ENCODE results near the gene CAMK1D.
"Not testable (repeated sequence)": the region's sequence is repeated elsewhere in the genome, so short reads cannot be mapped to it uniquely, and the experiment has no call there.

The CAMK1D gene

DNA sequence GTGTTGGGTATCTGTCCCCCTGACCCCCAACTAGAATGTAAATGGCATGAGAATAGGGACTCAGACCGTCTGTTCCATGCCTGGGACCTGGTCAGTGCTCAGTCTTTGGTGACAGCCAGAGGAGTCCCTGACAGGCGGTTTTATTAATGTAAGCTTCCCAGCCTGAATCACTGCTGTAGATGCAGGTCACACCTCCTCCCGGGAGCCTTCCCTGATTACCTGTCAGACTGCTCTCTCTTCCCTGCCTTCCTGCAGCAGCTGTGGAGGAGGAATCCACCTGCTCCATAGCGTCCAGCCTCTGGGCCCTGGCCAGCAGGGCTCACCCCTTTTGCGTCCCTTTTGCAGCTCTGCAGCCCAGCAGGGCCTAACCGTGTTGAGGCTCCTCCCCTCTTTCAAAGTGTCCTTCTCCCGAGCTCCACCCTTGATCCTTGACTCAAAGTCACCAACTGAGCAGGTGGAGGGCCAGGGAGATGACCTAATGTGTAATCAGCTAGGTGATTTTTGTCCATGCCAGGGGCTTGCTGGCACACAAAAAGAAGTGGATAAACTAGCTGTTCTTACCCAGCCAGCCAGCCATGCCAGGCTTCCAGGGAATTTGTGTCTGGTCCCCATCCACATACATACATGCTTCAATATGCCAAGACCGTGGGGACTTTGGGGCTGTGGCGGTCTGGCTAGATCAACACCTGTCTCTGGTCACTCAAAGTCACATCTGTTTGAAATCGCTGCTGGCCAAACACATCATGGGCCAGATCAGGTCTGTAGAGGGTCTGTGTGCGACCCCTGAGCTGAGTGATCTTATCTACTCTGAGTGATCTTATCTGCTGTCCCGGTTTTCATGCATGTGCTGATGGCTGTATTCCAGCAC lies 457.1 kb downstream of the CAMK1D start:
- no peaks in the 10 kb centered on the region for H3K9me3 ChIP-seq
- DNase-seq = no peak
- H3K4me1 ChIP-seq = peaks cover 0 to 7% (median 0%) of the 10 kb centered on the region in 4 donors
- H3K4me3 ChIP-seq = no peak overlapping the region
- no peaks in the 10 kb centered on the region for H3K27me3 ChIP-seq
- intact Hi-C loops (cut with DNase I; ENCODE audit: low total_unique reads) = no loop called here
- no peak overlapping the region for H3K27ac ChIP-seq
- no peaks in the 10 kb centered on the region for H3K36me3 ChIP-seq
- TF ChIP-seq, protein P1, sequence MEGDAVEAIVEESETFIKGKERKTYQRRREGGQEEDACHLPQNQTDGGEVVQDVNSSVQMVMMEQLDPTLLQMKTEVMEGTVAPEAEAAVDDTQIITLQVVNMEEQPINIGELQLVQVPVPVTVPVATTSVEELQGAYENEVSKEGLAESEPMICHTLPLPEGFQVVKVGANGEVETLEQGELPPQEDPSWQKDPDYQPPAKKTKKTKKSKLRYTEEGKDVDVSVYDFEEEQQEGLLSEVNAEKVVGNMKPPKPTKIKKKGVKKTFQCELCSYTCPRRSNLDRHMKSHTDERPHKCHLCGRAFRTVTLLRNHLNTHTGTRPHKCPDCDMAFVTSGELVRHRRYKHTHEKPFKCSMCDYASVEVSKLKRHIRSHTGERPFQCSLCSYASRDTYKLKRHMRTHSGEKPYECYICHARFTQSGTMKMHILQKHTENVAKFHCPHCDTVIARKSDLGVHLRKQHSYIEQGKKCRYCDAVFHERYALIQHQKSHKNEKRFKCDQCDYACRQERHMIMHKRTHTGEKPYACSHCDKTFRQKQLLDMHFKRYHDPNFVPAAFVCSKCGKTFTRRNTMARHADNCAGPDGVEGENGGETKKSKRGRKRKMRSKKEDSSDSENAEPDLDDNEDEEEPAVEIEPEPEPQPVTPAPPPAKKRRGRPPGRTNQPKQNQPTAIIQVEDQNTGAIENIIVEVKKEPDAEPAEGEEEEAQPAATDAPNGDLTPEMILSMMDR (IDR thresholded peaks at IDR 0.05) = no peak

DNA sequence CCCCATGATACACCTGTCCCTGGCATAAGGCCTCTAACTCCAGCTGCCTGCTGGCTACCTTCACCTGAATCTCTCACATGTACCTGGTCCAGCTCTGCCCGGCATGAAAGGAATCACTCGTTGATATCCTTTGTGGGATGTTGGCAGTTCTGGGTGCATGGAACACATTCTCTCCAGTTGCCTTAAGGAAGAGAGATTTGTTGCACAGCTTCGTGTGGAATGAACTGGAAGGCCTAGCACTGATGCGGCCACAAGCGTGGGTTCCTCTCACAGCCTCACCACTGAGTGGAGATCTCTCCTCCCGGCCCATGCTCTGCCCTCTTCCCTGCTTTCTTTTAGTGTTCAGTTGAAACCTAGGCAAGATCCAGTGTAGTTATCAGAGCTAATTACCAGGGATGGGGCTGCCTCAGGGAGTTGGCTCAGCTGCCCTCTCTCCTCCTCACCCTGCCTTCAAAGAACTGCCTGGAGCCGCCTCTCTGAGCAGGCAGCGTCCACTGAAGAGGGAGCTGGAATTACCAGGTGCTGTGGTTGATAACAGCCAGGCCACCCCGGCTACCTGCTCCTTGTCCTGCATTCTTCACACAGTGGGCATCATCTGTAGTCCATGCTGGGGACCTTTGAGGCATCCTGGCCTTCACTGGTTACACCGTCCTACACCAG lies 457.9 kb downstream of the CAMK1D start:
- DNase-seq = no peak
- intact Hi-C loops (cut with DNase I; ENCODE audit: low total_unique reads) = no loop called here

DNA sequence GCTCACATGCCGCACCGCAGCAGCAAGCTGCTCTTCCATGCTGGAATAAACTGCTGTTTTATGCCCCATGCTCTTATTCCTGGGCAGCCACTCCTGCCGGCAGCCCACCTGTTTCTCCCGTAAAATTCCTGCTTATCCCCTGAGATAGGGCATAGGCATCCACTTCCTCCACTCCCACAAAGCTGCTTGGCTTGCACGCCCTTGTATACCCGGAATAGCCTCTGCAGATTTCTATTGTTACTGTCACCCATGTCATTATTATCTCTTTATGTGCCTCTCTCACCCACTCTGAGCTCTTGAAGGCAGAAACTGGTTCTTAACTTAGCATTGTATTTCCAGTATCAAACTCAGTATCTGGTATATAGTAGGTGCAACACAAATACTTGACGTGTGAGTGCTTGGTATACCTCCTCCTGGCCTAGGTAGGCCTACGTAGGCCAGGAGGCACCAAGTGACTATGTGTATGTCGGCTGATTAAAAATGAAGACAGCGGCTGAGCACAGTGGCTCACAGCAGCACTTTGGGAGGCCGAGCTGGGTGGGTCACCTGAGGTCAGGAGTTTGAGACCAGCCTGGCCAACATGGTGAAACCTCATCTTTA lies 458.8 kb downstream of the CAMK1D start:
- no peaks in the 10 kb centered on the region for H3K9me3 ChIP-seq
- H3K27me3 ChIP-seq = no peaks in the 10 kb centered on the region
- TF ChIP-seq, protein P1 (IDR thresholded peaks at IDR 0.05) = no peak
- peaks cover 0 to 19% (median 1%) of the 10 kb centered on the region in 4 donors for H3K4me1 ChIP-seq
- DNase-seq = no peak
- intact Hi-C loops (cut with DNase I; ENCODE audit: low total_unique reads) = no loop called here
- H3K27ac ChIP-seq = no peak overlapping the region
- H3K4me3 ChIP-seq = no peak overlapping the region
- H3K36me3 ChIP-seq = no peaks in the 10 kb centered on the region

More for the DNA sequence above, 457.9 kb downstream of the CAMK1D start:
- Histone ChIP-seq H3K36me3 (no peaks in the 10 kb centered on the region), H3K4me3 (no peak overlapping the region), H3K9me3 (no peaks in the 10 kb centered on the region), H3K27me3 (no peaks in the 10 kb centered on the region), H3K27ac (no peak overlapping the region), H3K4me1 (peaks cover 0 to 15% (median 1%) of the 10 kb centered on the region in 4 donors)
- TF ChIP-seq, protein P1 (IDR thresholded peaks at IDR 0.05) = no peak

DNA sequence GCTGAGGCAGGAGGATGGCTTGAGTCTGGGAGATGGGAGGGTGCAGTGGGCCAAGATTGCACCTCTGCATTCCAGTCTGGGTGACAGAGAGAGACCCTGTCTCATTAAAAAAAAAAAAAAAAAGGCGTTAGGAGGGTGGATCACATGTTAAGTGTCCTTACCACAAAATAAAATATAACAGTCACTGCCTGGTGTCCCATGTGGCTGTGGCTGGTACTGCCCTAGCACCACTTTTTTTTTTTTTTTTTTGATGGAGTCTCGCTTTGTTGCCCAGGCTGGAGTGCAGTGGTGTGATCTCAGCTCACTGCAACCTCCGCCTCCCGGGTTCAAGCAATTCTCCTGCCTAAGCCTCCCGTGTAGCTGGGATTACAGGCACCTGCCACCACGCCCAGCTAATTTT lies 460.7 kb downstream of the CAMK1D start:
- DNase-seq; H3K4me3 ChIP-seq; intact Hi-C loops (cut with DNase I; ENCODE audit: low total_unique reads); H3K27me3 ChIP-seq; H3K27ac ChIP-seq; H3K9me3 ChIP-seq: not testable (repeated sequence)
- Histone ChIP-seq H3K36me3 (peaks cover 0 to 13% (median 7%) of the 10 kb centered on the region in 3 donors), H3K4me1 (peaks cover 0 to 19% (median 1%) of the 10 kb centered on the region in 4 donors)
- TF ChIP-seq, protein P1 (IDR thresholded peaks at IDR 0.05) = peak in 1 of 2 experiments; percentile 28

DNA sequence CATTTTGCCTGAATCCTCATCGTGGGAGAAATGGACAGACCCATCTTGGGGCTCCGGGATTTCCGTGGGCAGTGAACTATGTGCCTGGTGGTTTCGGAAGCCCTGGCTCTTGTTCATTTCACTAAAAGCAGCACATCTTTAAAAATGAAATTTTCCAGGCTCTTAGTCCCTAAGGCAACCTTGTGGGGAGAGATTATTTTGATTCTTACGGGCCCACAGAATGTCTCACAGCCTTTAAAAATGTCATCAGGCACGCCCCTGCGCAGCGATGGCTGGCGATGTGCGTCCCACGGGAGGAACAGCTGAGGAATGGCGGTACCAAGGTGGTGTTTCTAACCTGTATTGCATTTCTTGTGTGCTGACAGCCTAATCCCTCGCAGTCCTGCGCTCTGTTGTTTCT lies 462.5 kb downstream of the CAMK1D start:
- Histone ChIP-seq H3K36me3 (peaks cover 0 to 27% (median 17%) of the 10 kb centered on the region in 3 donors), H3K9me3 (no peaks in the 10 kb centered on the region), H3K4me1 (peaks cover 0 to 19% (median 1%) of the 10 kb centered on the region in 4 donors), H3K27me3 (no peaks in the 10 kb centered on the region), H3K4me3 (peak overlapping the region; percentile 20 to 36), H3K27ac (peak overlapping the region; percentile 39 to 54)
- no peak for DNase-seq
- TF ChIP-seq, protein P1 (IDR thresholded peaks at IDR 0.05) = no peak
- intact Hi-C loops (cut with DNase I; ENCODE audit: low total_unique reads) = no loop called here
